Mucosa of descending colon (tissue), 3 donors: ENCODE results near the gene ZACN. TPM values are rescaled to one million over a fixed set of nuclear protein-coding genes. Genes with fewer than 3 reads are reported as not detected.

Source experiments
- ATAC-seq: fragments of 200-7000 bp; cut with Tn5 transposase; one replicate; pipeline ENCODE4 v1.9.1; 2020; ENCODE audit warnings: mild to moderate bottlenecking, moderate library complexity
- DNase-seq, 3 donors: peaks; one replicate each; pipeline ENCODE4 v3.0.0-alpha.2; 2020
- H3K36me3 ChIP-seq: fragments of 200-600 bp; one replicate; pipeline ENCODE4 v1.8.0; 2021; ENCODE audit warnings: low read depth, mild to moderate bottlenecking
- H3K4me1 ChIP-seq: fragments of 200-600 bp; one replicate; pipeline ENCODE4 v1.8.0; 2021; ENCODE audit warnings: low read depth, mild to moderate bottlenecking
- H3K4me3 ChIP-seq: fragments of 200-600 bp; one replicate; pipeline ENCODE4 v1.8.0; 2021; ENCODE audit warnings: mild to moderate bottlenecking
- H3K9me3 ChIP-seq: fragments of 200-600 bp; one replicate; pipeline ENCODE4 v1.8.0; 2021; ENCODE audit warnings: mild to moderate bottlenecking
- intact Hi-C, 2 donors: fragments of 100-400 bp; cut with DNase I in 1 of 2; cut with micrococcal nuclease in 1 of 2; formaldehyde crosslinking; loops; one replicate each; pipeline versions ENCODE4 v1.11.0 to v1.11.1; 2022; cut with DNase I, micrococcal nuclease
- total RNA-seq, 3 donors: library from RNA; stranded (reverse); fragmentation: NEBNext Ultra II Directional in 2 of 3; extraction: Animal tissue kit (Norgen Biotek cat#: 25700) in 2 of 3; gene quantifications; one replicate each; pipeline versions ENCODE4 v1.2.1 to v1.2.4, GENCODE V29; 2021 to 2023
- TF ChIP-seq, protein P1 (sequence below): fragments of 200-600 bp; IDR thresholded peaks from one replicate; pipeline ENCODE4 v1.8.0; 2022; ENCODE audit warnings: antibody characterized with exemption, mild to moderate bottlenecking
- donor health status: DM: no; HTN: no; CAD: no; lungs with moderate emphysema.
- donor health status: DM: no; HTN: no; CAD: no.
- donor health status: DM: no; HTN: yes; CAD: no.

The ZACN gene
- total RNA-seq, 3 donors from 2014 or later, result 1.4 TPM; not detected in 2

GRCh38 chr17:76102944-76103273 lies 23.9 kb downstream of the ZACN start:
- ATAC-seq, result peak; percentile 13
- no peaks in the 10 kb centered on the region for H3K36me3 ChIP-seq
- peak overlapping the region; percentile 61 for H3K4me3 ChIP-seq

DNA sequence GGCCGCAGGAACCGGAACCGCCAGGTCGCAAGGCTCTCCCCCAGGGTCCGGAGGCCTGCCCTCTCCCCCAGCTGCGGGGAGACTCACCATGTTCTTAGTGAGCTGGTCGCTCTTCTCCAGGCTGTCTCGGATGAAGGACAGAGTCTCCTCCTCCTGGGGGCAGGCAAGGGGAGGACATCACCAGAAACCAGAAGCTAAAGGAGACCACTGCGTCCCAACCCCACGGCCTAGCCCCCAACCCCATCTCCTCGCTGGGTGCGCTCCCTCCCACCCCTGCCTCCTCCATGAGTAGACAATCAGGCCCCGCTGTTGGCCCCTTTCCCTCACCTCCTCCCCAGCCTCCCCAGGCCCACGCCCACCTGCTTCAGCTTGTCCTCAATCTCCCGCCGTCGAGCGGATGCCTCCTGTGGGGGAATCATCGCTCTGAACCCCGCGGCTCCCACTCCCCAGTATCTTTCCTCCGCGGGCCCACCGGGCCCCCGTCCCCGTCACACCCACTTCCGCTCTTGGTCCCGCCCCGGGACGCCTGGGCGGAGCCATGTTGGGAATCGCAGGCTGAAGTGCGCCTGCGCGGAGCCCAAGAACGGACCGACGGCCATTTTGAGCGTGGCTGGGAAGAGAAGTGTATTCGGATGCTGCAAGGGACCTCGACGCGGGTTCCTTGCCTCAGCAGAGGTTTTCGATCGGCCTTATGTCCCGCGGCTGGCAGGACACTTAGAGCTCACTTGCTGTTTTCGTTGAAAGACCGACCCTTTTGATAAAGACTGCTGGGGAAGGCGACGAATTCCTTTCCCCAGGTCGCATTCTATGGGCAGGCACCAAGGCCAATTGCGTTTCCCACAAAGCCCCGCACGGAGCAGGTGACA lies 24.5 kb downstream of the ZACN start, which contains the start of gene EXOC7:
TSS of gene EXOC7 (minus strand) at position 514 of the 866 bp plus-strand sequence. CDS start at position 419, 95 bp downstream.
- TF ChIP-seq, protein P1, sequence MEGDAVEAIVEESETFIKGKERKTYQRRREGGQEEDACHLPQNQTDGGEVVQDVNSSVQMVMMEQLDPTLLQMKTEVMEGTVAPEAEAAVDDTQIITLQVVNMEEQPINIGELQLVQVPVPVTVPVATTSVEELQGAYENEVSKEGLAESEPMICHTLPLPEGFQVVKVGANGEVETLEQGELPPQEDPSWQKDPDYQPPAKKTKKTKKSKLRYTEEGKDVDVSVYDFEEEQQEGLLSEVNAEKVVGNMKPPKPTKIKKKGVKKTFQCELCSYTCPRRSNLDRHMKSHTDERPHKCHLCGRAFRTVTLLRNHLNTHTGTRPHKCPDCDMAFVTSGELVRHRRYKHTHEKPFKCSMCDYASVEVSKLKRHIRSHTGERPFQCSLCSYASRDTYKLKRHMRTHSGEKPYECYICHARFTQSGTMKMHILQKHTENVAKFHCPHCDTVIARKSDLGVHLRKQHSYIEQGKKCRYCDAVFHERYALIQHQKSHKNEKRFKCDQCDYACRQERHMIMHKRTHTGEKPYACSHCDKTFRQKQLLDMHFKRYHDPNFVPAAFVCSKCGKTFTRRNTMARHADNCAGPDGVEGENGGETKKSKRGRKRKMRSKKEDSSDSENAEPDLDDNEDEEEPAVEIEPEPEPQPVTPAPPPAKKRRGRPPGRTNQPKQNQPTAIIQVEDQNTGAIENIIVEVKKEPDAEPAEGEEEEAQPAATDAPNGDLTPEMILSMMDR, result no peak
- Histone ChIP-seq H3K4me1 (peaks cover 10% of the 10 kb centered on the region), H3K9me3 (no peaks in the 10 kb centered on the region), H3K4me3 (peak within 1 kb of the TSS; percentile 61), H3K36me3 (no peaks in the 10 kb centered on the region)
- ATAC-seq (peak; percentile 96), DNase-seq (peak; percentile 94 to 97 (median 94))
- intact Hi-C loops, result no loop called here

More at GRCh38 chr17:76102944-76103273, 23.9 kb downstream of the ZACN start:
- DNase-seq, result no peak
- intact Hi-C loops, result no loop called here
- Histone ChIP-seq H3K4me1 (peaks cover 10% of the 10 kb centered on the region), H3K9me3 (no peaks in the 10 kb centered on the region)
- TF ChIP-seq, protein P1, result no peak

DNA sequence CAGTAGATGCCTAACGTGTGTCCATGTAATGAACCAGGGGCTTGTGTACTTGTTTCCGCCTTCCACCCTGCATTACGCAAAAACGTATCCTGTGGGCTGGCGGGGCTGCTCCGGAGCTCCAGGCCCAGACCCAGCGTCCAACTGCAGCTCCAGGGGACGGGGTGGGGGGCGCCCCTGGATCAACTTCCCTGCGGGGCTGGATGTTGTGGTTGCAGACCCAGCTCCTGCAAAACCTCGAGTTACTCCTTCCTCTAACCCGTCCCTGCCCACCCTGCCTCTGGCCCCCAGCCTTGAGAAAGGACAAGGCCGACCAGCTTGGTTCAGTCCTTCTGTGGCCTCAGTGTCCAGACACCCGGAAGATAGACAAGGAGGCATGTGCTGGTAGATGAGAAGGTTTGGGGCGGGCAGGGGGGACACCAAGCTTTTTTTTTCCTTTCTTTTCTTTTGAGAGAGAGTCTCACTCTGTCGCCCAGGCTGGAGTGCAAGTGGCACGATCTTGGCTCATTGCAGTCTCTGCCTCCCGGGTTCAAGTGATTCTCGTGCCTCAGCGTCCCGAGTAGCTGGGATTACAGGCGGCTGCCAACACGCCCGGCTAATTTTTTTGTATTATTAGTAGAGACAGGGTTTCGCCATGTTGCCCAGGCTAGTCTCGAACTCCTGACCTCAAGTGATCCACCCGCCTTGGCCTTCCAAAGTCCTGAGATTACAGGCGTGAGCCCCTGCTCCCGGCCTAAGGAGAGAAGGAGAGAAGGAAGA lies 25.3 kb downstream of the ZACN start:
- Histone ChIP-seq H3K4me3 (no peak overlapping the region), H3K9me3 (no peaks in the 10 kb centered on the region), H3K4me1 (peaks cover 10% of the 10 kb centered on the region), H3K36me3 (no peaks in the 10 kb centered on the region)
- peak in 1 of 3 donors; percentile 61 for DNase-seq
- TF ChIP-seq, protein P1, result no peak
- no peak for ATAC-seq
- intact Hi-C loops, result no loop called here

DNA sequence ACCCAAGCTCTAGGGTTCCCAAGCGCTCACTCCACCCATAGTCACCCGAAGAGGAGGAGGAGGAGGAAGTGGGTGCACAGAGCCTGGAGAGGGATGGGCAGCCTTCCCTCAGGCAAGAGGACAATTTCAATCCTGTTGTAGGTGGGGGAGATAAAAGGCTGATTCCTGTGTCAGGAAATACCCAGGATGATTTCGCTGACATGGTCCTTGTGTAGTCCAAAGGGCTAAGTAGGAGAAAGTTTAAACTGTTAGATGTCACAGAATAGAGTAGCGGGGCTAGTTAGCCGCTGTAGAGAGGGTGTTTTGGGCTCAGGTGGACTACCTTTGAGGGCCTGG lies 25.9 kb downstream of the ZACN start:
- DNase-seq (no peak), ATAC-seq (no peak)
- TF ChIP-seq, protein P1, result no peak
- Histone ChIP-seq H3K36me3 (no peaks in the 10 kb centered on the region), H3K4me1 (peaks cover 10% of the 10 kb centered on the region), H3K4me3 (no peak overlapping the region), H3K9me3 (no peaks in the 10 kb centered on the region)
- intact Hi-C loops, result no loop called here

DNA sequence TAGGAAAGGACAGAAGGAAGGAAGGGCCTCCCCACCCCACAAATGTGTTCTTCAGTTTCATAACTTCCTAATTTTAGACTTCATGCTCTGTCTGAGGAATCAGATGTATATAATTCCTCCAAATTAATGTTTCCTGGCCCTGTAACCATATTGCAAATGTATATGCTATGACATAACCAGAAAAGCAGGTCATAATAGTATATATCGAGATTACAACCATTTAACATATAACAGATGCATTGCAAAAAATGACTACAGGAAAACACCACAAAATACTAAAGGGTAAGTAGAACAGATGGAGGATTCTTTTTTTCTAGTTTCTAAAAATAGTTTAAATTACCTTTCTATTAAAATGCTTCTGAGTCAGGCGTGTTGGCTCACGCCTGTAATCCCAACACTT lies 27.7 kb downstream of the ZACN start:
- Histone ChIP-seq H3K36me3 (no peaks in the 10 kb centered on the region), H3K4me3 (no peak overlapping the region), H3K4me1 (peaks cover 10% of the 10 kb centered on the region), H3K9me3 (no peaks in the 10 kb centered on the region)
- intact Hi-C loops, result no loop called here
- DNase-seq (no peak), ATAC-seq (no peak)
- TF ChIP-seq, protein P1, result no peak
